ENCODE data around the gene VAV3. TPM values are rescaled to one million over a fixed set of nuclear protein-coding genes. Genes with fewer than 3 reads are reported as not detected.
A peak's percentile ranks its signal among the peaks of the same experiment; 100 is the strongest.

Gene VAV3
- total RNA-seq, 4 donors from 2014 or later: 44.1 to 123 (median 111) TPM

DNA sequence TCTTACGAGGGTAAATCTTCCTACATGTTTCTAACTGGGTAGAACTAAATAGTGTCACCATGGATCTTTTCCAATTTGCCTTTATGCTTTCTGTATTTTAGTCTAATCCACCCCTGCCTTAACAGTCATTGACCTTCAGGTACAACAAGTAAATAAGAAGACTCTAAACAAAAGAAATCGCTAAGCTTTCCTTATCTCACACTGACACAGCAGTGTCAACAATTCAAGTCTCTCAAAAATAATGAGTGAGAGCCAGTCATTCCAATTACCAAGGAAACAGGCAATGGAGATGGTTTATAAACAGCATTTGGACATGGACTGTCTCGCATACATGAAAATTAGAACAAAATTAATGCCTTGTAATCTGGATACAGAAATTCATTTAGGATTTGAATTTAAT is 365.8 kb downstream of the VAV3 start:
- Histone ChIP-seq H3K27ac (no peak overlapping the region), H3K9me3 (no peaks in the 10 kb centered on the region), H3K4me1 (peaks cover 0 to 28% (median 9%) of the 10 kb centered on the region in 4 donors), H3K4me3 (no peak overlapping the region), H3K27me3 (no peaks in the 10 kb centered on the region), H3K36me3 (no peaks in the 10 kb centered on the region)
- DNase-seq: no peak
- 72 to 80% methylated on average over 3 of the region's 3 CpGs for WGBS, 2 donors (ENCODE audit: low coverage in 1 of 2)
- TF ChIP-seq POLR2A (IDR thresholded peaks at IDR 0.05): no peak
- in situ Hi-C loops (cut with MboI; ENCODE audit: low pct_ligation_motif_present in 1 of 4, low pct_unique_long_range_greater_than_20kb in 1 of 4, low sequenced_read_pairs in 3 of 4): no loop called here
- intact Hi-C loops (cut with DNase I; ENCODE audit: low total_unique reads): no loop called here

DNA sequence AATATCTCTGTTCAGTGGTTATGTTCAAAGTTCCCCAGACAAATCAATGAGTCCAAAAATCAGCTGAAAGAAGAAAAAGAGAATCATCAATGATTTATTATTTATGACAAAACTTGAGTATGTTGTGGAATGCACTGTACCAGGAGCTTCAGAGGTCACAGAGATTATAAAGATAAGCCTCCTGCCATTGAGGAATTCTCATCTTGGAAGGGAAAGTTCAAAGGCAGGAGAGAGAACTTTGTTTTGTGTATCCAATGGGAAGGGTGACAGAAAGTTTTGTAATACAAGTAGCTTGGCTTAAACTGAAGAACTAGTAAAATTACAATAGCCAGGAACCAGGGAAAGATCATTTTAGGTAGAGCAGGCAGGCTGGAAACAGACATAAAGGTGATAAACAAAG is 367.7 kb downstream of the VAV3 start:
- in situ Hi-C loops (cut with MboI; ENCODE audit: low pct_ligation_motif_present in 1 of 4, low pct_unique_long_range_greater_than_20kb in 1 of 4, low sequenced_read_pairs in 3 of 4) (no loop called here), intact Hi-C loops (cut with DNase I; ENCODE audit: low total_unique reads) (no loop called here)
- DNase-seq: no peak

DNA sequence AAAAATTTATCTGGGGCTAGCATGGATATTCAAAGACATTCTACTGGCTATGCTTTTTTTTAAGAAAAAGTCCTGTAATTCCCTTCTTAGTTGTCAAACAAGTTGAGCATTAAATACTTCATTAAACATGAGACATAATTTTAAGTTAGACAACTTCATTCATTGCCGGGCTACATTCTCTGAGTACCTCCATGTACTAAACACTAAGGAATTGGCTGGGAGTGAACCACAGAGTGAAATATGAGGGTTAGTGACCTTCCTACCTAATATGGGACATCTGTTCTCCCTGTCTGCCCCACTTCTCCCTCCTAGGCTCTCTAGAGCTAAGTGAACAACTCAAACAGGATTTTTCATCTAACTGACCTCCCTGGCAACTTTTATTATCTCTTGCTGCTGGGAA is 370.4 kb downstream of the VAV3 start:
- intact Hi-C loops (cut with DNase I; ENCODE audit: low total_unique reads): loop anchor here (2.0 kb wide), 1 partner anchor 34 kb away; no protein-coding TSS in a partner anchor
- TF ChIP-seq, protein P1, sequence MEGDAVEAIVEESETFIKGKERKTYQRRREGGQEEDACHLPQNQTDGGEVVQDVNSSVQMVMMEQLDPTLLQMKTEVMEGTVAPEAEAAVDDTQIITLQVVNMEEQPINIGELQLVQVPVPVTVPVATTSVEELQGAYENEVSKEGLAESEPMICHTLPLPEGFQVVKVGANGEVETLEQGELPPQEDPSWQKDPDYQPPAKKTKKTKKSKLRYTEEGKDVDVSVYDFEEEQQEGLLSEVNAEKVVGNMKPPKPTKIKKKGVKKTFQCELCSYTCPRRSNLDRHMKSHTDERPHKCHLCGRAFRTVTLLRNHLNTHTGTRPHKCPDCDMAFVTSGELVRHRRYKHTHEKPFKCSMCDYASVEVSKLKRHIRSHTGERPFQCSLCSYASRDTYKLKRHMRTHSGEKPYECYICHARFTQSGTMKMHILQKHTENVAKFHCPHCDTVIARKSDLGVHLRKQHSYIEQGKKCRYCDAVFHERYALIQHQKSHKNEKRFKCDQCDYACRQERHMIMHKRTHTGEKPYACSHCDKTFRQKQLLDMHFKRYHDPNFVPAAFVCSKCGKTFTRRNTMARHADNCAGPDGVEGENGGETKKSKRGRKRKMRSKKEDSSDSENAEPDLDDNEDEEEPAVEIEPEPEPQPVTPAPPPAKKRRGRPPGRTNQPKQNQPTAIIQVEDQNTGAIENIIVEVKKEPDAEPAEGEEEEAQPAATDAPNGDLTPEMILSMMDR (IDR thresholded peaks at IDR 0.05): no peak
- no peak for TF ChIP-seq EP300 (IDR thresholded peaks at IDR 0.05; ENCODE audit: low read depth)
- no peak for TF ChIP-seq POLR2A (IDR thresholded peaks at IDR 0.05)
- TF ChIP-seq POLR2AphosphoS5 (IDR thresholded peaks at IDR 0.05): no peak

More for the DNA sequence above, 367.7 kb downstream of the VAV3 start:
- Histone ChIP-seq H3K27ac (no peak overlapping the region), H3K4me1 (peaks cover 0 to 43% (median 18%) of the 10 kb centered on the region in 4 donors), H3K9me3 (no peaks in the 10 kb centered on the region), H3K27me3 (no peaks in the 10 kb centered on the region), H3K36me3 (no peaks in the 10 kb centered on the region), H3K4me3 (no peak overlapping the region)
- no peak for TF ChIP-seq POLR2AphosphoS5 (IDR thresholded peaks at IDR 0.05)
- TF ChIP-seq EP300 (IDR thresholded peaks at IDR 0.05; ENCODE audit: low read depth): no peak
- TF ChIP-seq POLR2A (IDR thresholded peaks at IDR 0.05): no peak

GRCh38 chr1:107593501-107594209 is 371.3 kb downstream of the VAV3 start:
- intact Hi-C loops (cut with DNase I; ENCODE audit: low total_unique reads): loop anchor here (2.0 kb wide), 1 partner anchor 33 kb away; no protein-coding TSS in a partner anchor
- H3K27ac ChIP-seq: peak overlapping the region; percentile 35 to 59 (median 50)
- peaks cover 0 to 51% (median 18%) of the 10 kb centered on the region in 4 donors for H3K4me1 ChIP-seq
- DNase-seq: no peak
- TF ChIP-seq, protein P1 (IDR thresholded peaks at IDR 0.05): no peak
- no peak for TF ChIP-seq POLR2AphosphoS5 (IDR thresholded peaks at IDR 0.05)
- no peak for TF ChIP-seq EP300 (IDR thresholded peaks at IDR 0.05; ENCODE audit: low read depth)
- no peak for TF ChIP-seq POLR2A (IDR thresholded peaks at IDR 0.05)
- in situ Hi-C loops (cut with MboI; ENCODE audit: low pct_ligation_motif_present in 1 of 4, low pct_unique_long_range_greater_than_20kb in 1 of 4, low sequenced_read_pairs in 3 of 4): no loop called here
- H3K36me3 ChIP-seq: no peaks in the 10 kb centered on the region
- WGBS, 2 donors (ENCODE audit: low coverage in 1 of 2): 33 to 37% methylated on average over 2 of the region's 2 CpGs
- H3K9me3 ChIP-seq: no peaks in the 10 kb centered on the region
- no peaks in the 10 kb centered on the region for H3K27me3 ChIP-seq
- no peak overlapping the region for H3K4me3 ChIP-seq

More for the DNA sequence above, 370.4 kb downstream of the VAV3 start:
- WGBS, 2 donors (ENCODE audit: low coverage in 1 of 2): 69 to 75% methylated on average over 1 of the region's 1 CpG
- no peaks in the 10 kb centered on the region for H3K27me3 ChIP-seq
- peaks cover 0 to 51% (median 18%) of the 10 kb centered on the region in 4 donors for H3K4me1 ChIP-seq
- H3K4me3 ChIP-seq: no peak overlapping the region
- no peak for DNase-seq
- H3K27ac ChIP-seq: peak overlapping the region; percentile 35 to 59 (median 50)
- no peaks in the 10 kb centered on the region for H3K9me3 ChIP-seq
- H3K36me3 ChIP-seq: no peaks in the 10 kb centered on the region
- in situ Hi-C loops (cut with MboI; ENCODE audit: low pct_ligation_motif_present in 1 of 4, low pct_unique_long_range_greater_than_20kb in 1 of 4, low sequenced_read_pairs in 3 of 4): no loop called here

DNA sequence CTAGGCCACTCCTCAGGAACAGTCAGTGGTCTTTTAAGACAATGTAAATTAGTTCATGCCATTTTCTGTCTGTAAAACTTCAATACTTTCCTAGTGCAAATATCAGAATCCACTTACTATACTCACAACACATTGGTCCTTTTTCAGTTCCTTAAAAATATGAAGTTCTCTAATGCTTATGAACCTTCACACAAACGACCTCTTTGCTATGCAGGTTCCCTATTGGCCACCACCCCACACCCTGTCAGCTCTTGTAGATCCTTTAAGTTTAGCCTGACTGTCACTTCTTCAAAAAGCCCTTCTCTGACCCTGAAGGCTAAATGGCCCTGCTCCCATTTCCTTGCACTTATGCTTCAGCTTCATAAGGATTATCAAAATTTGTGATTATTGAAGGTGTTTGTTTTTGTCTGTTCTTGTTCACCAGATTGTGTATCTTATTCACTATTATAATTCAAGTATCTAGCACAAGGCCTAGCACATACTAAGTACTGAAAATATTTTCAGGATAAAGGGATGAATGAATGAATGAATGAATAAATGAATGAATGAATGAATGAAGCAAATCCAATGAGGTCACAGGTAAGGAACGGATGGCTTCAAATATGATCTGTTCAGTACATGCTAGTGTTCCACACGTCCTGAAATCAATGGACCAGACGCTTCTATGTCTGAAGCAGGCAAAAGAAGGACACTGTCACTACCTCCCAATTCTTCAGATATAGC is 373.9 kb downstream of the VAV3 start:
- intact Hi-C loops (cut with DNase I; ENCODE audit: low total_unique reads): no loop called here
- 73 to 85% methylated on average over 4 of the region's 4 CpGs for WGBS, 2 donors (ENCODE audit: low coverage in 1 of 2)
- in situ Hi-C loops (cut with MboI; ENCODE audit: low pct_ligation_motif_present in 1 of 4, low pct_unique_long_range_greater_than_20kb in 1 of 4, low sequenced_read_pairs in 3 of 4): no loop called here

More for the DNA sequence above, 373.9 kb downstream of the VAV3 start:
- H3K4me1 ChIP-seq: peaks cover 0 to 41% (median 18%) of the 10 kb centered on the region in 4 donors
- DNase-seq: no peak
- no peaks in the 10 kb centered on the region for H3K9me3 ChIP-seq
- no peak overlapping the region for H3K4me3 ChIP-seq
- no peak for TF ChIP-seq EP300 (IDR thresholded peaks at IDR 0.05; ENCODE audit: low read depth)
- no peak for TF ChIP-seq POLR2A (IDR thresholded peaks at IDR 0.05)
- no peak for TF ChIP-seq POLR2AphosphoS5 (IDR thresholded peaks at IDR 0.05)
- TF ChIP-seq, protein P1 (IDR thresholded peaks at IDR 0.05): no peak
- no peak overlapping the region for H3K27ac ChIP-seq
- H3K36me3 ChIP-seq: no peaks in the 10 kb centered on the region
- no peaks in the 10 kb centered on the region for H3K27me3 ChIP-seq

Measured in transverse colon (tissue), 4 donors.